Left forelimb (tissue), 1 donor: ENCODE data around the gene CTCF.
A peak's percentile ranks its signal among the peaks of the same experiment; 100 is the strongest.

ENCODE experiments used
- DNase-seq: peaks from one replicate; pipeline ENCODE4 v3.0.0-alpha.2; 2018; ENCODE audit warnings: low spot score

CTCF gene

GRCh38 chr16:67666032-67666551 lies 103.8 kb downstream of the CTCF start:
- DNase-seq: no peak

- DNase-seq: peak; percentile 86
Measured at GRCh38 chr16:67666559-67667452, 104.5 kb downstream of the CTCF start, which contains the start of the genes C16orf86 and ENKD1. C16orf86 (plus strand) TSS chr16:67666814; CDS start chr16:67666971, 157 bp downstream. ENKD1 (minus strand) TSS chr16:67666750; CDS start chr16:67666442, 308 bp downstream.

DNA sequence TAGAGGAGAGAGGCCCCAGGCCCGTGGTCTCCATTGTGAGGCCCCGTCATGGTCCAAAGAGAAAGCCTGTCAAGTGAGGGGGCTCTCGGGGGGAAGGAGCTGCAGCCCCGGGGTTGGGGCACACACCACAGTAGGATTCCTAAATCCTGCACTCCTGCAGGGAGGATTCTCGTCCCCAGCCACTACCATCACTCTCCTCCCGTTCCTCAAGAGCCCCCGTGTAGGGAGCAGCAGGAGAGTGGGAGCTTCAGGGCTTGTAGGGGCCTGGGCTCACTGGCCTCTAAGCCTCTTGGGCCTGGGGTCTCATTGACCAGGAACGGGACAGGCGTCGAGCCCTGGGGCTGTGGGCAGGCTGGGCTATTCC lies 105.1 kb downstream of the CTCF start:
- DNase-seq: no peak

DNA sequence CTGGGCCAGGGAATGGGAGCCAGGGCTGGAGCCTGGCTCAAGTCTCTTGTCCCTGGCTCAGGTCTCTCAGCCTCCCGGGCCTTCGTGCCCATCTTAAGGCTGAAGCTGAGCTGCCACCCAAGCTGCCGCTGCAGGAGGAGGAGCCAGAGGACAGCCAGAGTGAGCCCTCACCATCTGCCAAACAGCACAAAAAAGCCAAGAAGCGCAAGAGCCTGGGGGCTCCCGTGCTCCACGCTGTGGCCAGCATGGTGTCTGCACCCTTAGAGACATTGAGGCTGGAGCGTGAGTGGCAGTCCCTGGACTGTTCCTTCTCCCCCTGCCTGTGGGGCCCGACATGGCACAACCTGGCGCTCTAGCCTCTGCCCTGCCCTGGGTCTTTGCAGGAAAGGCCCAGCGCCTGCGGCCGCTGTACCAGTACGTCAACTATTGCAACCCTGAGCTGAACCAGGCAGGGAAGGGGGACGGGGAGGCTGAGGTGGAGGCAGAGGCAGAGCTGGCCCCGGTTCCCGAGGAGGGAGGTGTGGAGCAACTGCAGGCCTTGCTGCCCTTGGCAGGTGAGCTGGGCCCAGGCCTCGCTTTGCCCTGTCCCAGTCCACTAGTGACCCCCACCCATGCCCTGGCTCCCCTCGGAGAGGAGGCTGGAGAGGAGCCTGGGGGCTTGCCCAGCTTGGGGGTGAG lies 105.6 kb downstream of the CTCF start:
- DNase-seq: peak; percentile 84

GRCh38 chr16:67668495-67669157 lies 106.3 kb downstream of the CTCF start:
- no peak for DNase-seq

GRCh38 chr16:67669499-67670101 lies 107.3 kb downstream of the CTCF start:
- DNase-seq: no peak

GRCh38 chr16:67672306-67672705 lies 110.0 kb downstream of the CTCF start:
- no peak for DNase-seq

DNA sequence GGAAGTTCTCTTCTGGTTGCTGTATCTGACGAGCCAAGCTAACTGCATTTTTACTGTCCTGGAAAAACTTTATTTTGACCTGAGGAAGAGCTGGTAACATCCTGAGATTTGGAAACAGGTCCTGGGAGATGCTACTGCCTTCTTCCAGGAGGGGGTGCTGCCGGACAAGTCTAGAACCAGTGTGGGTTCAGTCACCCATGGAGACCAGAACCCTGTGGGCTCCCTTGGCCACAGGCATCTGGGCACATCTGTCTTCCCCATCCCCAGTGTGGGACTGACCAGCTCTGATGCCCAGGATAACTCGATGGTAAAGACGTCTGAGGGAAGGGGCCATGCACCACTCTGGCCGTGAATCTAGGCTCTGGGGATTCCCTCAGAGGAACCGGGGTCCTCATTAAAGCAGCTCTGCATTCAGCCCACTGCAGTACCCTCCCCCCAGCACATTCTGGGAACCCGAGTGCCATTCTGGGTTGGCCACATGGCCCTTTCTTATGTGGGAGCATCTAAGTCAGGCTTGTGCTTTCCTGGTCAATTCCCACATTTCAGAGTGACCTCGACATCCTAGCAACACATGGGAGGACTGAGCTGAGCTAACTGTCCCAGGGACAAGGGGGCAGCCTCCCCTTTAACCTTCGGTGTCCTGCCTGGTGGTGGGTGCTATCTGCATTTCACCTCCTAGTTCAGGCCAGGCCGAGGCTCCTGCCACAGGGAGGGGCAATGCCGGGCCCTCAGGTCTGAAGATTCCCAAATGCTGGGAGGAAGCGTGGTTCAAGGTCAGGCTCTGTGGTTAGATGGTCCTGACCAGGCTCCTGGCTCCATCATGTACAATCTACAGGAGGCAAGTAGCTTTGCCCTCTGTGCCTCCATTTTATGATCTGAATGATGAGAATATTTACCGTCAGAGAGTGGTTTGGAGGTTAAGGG lies 110.7 kb downstream of the CTCF start:
- no peak for DNase-seq

GRCh38 chr16:67673712-67674580 lies 111.6 kb downstream of the CTCF start:
- DNase-seq: no peak

DNA sequence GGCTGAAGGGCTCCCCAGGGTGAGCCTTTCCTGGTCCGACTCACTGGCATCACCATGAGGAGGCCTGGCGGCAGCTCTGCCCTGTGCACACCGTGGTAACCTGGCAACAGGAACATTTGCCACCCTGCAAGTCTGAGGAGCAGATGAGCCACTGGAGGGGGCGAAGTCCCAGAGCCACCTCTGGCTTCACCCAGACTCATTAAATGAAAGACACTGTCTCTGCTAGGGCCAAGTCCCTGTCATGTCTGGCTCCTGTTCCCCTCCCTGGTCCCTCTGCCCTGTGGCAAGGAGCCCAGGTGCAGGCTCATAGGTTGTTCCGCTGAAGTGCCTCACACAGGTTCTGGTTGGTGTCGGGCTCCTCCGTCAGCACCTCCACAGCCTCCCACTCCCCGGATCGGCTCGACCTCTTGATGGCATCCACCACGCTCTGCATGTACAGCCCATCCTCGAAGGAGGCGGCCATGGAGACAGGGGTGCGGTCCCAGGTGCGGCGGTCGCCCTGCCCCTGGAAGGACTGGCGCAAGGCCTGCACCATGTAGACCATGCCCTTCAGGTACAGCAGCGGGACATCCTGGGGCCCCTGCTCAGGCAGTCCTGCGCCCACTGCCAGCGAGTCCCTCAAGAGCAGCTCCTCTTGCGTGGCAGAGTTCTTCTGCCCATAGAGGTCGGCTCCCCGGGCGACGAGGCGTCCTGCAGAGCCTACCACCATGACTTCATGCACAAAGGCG lies 112.7 kb downstream of the CTCF start:
- DNase-seq: no peak

DNA sequence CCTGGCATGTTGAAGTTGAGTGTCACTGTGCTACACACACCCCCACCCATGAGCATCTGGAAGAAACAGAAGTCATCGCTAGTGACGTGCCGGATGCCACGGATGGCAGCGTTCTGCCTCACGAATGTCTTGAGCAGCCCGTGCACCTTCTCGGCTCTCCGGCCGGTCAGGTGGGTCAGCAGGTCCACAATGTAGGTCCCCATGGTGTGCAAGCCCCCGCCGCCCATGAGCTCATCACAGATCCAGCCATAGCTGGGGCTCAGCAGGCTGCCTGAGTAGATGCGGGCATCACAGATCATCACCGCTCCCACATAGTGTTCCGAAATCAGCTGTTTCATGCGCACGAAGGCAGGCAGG lies 113.2 kb downstream of the CTCF start:
- no peak for DNase-seq

DNA sequence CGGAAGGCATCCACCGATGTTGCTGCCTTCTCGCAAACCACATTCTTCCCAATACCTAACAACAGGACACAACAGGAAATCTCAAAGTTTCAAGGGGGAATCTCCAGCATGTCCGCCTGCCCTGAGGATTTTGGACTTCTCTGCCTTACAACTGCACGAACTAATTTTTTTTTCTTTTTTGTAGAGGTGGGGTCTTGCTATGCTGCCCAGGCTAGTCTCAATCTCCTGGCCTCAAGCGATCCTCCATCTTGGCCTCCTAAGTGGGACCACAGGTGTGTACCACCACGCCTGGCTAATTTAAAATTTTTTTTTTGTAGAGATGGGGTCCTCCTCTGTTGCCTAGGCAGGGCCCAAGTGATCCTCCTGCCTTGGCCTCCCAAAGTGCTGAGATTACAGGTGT lies 113.7 kb downstream of the CTCF start:
- DNase-seq: no peak

DNA sequence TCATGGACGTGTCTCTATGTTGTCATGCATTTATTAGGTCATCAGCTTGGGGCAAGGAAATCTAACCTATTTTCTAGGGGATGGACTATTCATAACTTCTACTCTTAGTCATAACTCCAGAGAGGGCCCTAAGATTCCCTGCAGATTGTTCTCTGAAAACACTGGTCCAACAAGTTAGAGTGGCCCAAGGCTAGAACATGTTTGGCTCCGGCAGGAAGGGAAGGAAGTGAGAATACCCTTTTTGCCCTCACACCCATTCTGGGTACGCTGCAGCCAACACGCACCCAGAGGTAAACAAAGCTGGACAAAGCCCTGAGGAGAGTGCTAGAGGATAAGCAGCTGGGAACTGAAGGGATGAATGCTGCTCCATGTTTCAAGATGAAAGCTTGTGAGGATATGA lies 114.2 kb downstream of the CTCF start:
- DNase-seq: no peak

- DNase-seq: no peak
Measured at GRCh38 chr16:67676939-67677338, 114.6 kb downstream of the CTCF start.

- DNase-seq: no peak
Measured at GRCh38 chr16:67677712-67678111, 115.4 kb downstream of the CTCF start.

GRCh38 chr16:67678354-67679023 lies 116.2 kb downstream of the CTCF start:
- DNase-seq: no peak

- no peak for DNase-seq
Measured at GRCh38 chr16:67679935-67680897, 117.9 kb downstream of the CTCF start.

DNA sequence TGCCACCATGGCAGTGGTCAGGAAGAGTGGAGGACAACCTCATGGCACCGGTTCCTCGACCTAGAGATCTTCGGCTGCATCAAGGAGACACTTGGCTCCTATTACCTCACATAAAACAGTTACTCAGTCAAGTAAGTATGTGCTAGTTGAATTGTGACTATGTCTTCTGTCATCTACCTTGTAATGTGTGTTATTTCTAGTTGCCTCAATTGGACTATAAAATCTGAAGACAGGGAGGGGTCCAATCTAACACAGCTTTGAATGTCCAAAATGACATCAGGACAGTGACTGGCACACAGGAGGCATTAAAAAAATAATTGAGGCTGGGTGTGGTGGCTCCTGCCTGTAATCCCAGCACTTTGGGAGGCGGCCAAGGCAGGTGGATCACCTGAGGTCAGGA lies 121.4 kb downstream of the CTCF start:
- DNase-seq: no peak
